ENCODE data around the gene CDH18. TPM values are rescaled to one million over a fixed set of nuclear protein-coding genes. Genes with fewer than 3 reads are reported as not detected.

Gene CDH18
- total and polyA plus RNA-seq, 2 of the 13 experiments (the other 11 are each of a cell fraction or from before 2014, with no cell fraction given): not detected

DNA sequence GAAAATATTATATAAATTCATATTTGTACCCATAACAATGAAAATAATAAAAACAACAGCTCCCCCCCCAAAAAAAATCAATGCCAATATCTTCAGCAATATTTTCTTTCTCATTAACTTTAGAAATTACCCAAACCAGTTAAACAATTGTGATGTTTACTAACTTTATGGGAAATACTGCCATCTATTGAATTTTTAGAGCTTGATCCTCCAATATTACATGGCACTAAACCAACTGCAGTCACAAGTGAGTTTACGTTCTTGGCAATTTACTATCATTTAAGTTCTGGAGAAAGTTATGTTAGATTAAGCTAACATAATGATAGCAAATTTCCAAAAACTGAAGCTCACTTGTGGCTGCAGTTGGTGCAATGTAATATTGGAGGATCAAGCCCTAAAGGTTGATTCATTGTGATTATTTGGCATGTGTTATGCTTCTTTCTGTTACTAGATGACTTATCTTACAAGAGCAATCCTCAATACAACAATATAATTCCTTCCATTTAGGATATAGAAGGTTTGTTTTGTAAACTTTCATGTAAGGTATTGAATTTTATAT, 379.5 kb downstream of the CDH18 start (continued):
- no peak for TF ChIP-seq KLF16 (CRISPR knock-in tag; IDR thresholded peaks at IDR 0.05)
- no peak for TF ChIP-seq ZFP82 (CRISPR knock-in tag; IDR thresholded peaks at IDR 0.05; ENCODE audit: borderline replicate concordance)
- no peak for TF ChIP-seq POGZ (CRISPR knock-in tag; IDR thresholded peaks at IDR 0.05)
- TF ChIP-seq ATAD3A (CRISPR knock-in tag; IDR thresholded peaks at IDR 0.05): no peak

DNA sequence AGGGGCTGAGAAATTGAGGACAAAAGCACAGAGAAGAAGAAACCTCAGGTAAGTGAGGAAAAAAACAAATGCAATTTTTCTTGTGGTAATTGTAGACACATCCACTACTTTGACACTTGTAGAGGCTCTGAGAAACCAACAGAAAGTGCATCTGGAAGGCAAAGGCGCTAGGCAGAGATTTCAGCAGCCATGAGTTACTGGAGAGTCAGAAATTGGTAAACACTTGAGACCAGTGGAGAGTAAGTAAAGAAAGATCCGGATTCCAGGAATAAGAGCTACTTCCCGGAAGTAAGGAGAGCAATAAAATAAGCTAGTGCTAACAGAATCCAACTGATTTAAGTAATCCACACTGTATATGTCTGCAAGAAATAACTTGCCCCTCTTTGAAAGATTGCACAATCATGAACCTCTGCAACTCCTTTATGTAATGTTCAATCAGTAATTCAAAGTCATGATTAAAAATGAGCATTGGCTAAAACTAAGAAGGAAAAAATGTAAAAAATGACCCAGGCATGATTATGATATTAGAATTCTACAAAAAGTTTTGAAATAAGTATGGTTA, 382.1 kb downstream of the CDH18 start:
- intact Hi-C loops (cut with micrococcal nuclease; ENCODE audit: unreplicated experiment) (loop anchor here (10.0 kb wide), 2 partner anchors 1141 to 1211 kb away; no protein-coding TSS in a partner anchor), in situ Hi-C loops (cut with HindIII; ENCODE audit: extremely low pct_ligation_motif_present, low pct_unique_long_range_greater_than_20kb) (no loop called here)
- POLR2A ChIA-PET: no interaction called here
- H2AFZ ChIP-seq (ENCODE audit: low read length): peak overlapping the region; percentile 15
- no peak overlapping the region for H3K27ac ChIP-seq (ENCODE audit: extremely low read length, insufficient read depth, low read length)
- no peaks in the 10 kb centered on the region for H3K4me1 ChIP-seq (ENCODE audit: insufficient read depth, low read length)
- no peaks in the 10 kb centered on the region for H3K79me2 ChIP-seq (ENCODE audit: insufficient read depth, low read length)
- peaks cover 16% of the 10 kb centered on the region for H3K9me3 ChIP-seq (ENCODE audit: low read length)
- BruUV-seq (replicated peaks): no TSS peak
- TF ChIP-seq CBX1 (IDR thresholded peaks at IDR 0.05; ENCODE audit: low read depth) (no peak), ZNF230 (CRISPR knock-in tag; IDR thresholded peaks at IDR 0.05) (no peak), CEBPB (IDR thresholded peaks at IDR 0.05; ENCODE audit: borderline replicate concordance, low read depth, low read length) (peak; percentile 69)
- ATAC-seq: no peak
- WGBS (ENCODE audit: low lambda C conversion rate): 2% methylated on average over 3 of the region's 3 CpGs
- H3K4me3 ChIP-seq (replicated peaks in 1 of 3; ENCODE audit: insufficient read depth in 1 of 3, low read depth in 2 of 3, low read length in 3 of 3): no peak overlapping the region
- no peak for DNase-seq (ENCODE audit: low spot score)
- CTCF ChIA-PET (ENCODE audit: low intra/inter-chr PET ratio, low total read pairs): no interaction called here
- no peak overlapping the region for H3K9ac ChIP-seq (ENCODE audit: insufficient read depth, low read depth, low read length)
- no peak for FAIRE-seq
- H3K4me2 ChIP-seq (ENCODE audit: low read depth, low read length): no peak overlapping the region
- no peaks in the 10 kb centered on the region for H3K27me3 ChIP-seq (ENCODE audit: control insufficient read depth in 1 of 2, insufficient read depth in 2 of 2, low read length in 2 of 2)
- H3K36me3 ChIP-seq (replicated peaks in 1 of 2; ENCODE audit: control insufficient read depth in 1 of 2, insufficient read depth in 2 of 2, low read length in 2 of 2): no peaks in the 10 kb centered on the region
- H4K20me1 ChIP-seq (ENCODE audit: insufficient read depth, low read length): no peaks in the 10 kb centered on the region

DNA sequence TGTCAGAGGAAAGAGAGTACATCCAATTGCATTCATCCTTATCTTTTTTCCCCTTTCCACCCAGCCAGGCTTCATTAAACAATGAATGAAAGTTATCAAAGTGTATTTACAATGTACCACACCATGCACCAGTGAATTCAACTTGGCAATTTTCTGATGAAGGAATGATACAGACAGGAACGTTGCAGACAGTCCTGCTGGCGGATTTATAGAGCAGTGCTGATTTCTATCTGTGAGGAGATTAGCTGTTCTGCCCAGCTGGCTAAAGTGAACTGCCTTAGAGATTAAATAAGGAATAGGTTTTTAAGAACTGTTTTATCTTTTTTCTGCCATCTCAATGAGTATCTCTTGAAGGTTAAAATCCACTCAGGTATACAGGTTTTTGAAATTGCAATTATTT, 403.9 kb downstream of the CDH18 start:
- ChIA-PET POLR2A (no interaction called here), CTCF (ENCODE audit: low intra/inter-chr PET ratio, low total read pairs) (no interaction called here)
- no peak for ATAC-seq
- H3K79me2 ChIP-seq (ENCODE audit: insufficient read depth, low read length): no peaks in the 10 kb centered on the region
- 13% methylated on average over 2 of the region's 2 CpGs for WGBS (ENCODE audit: low lambda C conversion rate)
- no peak overlapping the region for H3K4me2 ChIP-seq (ENCODE audit: low read depth, low read length)
- intact Hi-C loops (cut with micrococcal nuclease; ENCODE audit: unreplicated experiment) (no loop called here), in situ Hi-C loops (cut with HindIII; ENCODE audit: extremely low pct_ligation_motif_present, low pct_unique_long_range_greater_than_20kb) (no loop called here)
- no peak for DNase-seq (ENCODE audit: low spot score)
- 0 out of 2 replicates have a peak, but pooled peaks cover 3% of the 10 kb centered on the region for H3K9me3 ChIP-seq (ENCODE audit: low read length)
- no peak for FAIRE-seq
- no peaks in the 10 kb centered on the region for H3K4me1 ChIP-seq (ENCODE audit: insufficient read depth, low read length)
- no peak overlapping the region for H3K4me3 ChIP-seq (replicated peaks in 1 of 3; ENCODE audit: insufficient read depth in 1 of 3, low read depth in 2 of 3, low read length in 3 of 3)
- H4K20me1 ChIP-seq (ENCODE audit: insufficient read depth, low read length): no peaks in the 10 kb centered on the region
- H3K27me3 ChIP-seq (ENCODE audit: control insufficient read depth in 1 of 2, insufficient read depth in 2 of 2, low read length in 2 of 2): no peaks in the 10 kb centered on the region
- no TSS peak for BruUV-seq (replicated peaks)
- H3K27ac ChIP-seq (ENCODE audit: extremely low read length, insufficient read depth, low read length): no peak overlapping the region
- H3K9ac ChIP-seq (ENCODE audit: insufficient read depth, low read depth, low read length): no peak overlapping the region
- no peaks in the 10 kb centered on the region for H3K36me3 ChIP-seq (replicated peaks in 1 of 2; ENCODE audit: control insufficient read depth in 1 of 2, insufficient read depth in 2 of 2, low read length in 2 of 2)
- no peak overlapping the region for H2AFZ ChIP-seq (ENCODE audit: low read length)
- TF ChIP-seq SMARCC2 (IDR thresholded peaks at IDR 0.05) (no peak), ZNF883 (CRISPR knock-in tag; IDR thresholded peaks at IDR 0.05; ENCODE audit: not compliant biosample characterization) (no peak), BRCA1 (CRISPR knock-in tag; IDR thresholded peaks at IDR 0.05) (no peak), KLF12 (CRISPR knock-in tag; IDR thresholded peaks at IDR 0.05; ENCODE audit: borderline replicate concordance) (no peak), DPF2 (CRISPR knock-in tag; IDR thresholded peaks at IDR 0.05; ENCODE audit: borderline replicate concordance, low read depth) (no peak), MTF2 (CRISPR knock-in tag; IDR thresholded peaks at IDR 0.05; ENCODE audit: borderline replicate concordance) (no peak), ZNF12 (CRISPR knock-in tag; IDR thresholded peaks at IDR 0.05) (no peak), MZF1 (CRISPR knock-in tag; IDR thresholded peaks at IDR 0.05; ENCODE audit: borderline replicate concordance) (no peak)
- TF ChIP-seq, protein P1, sequence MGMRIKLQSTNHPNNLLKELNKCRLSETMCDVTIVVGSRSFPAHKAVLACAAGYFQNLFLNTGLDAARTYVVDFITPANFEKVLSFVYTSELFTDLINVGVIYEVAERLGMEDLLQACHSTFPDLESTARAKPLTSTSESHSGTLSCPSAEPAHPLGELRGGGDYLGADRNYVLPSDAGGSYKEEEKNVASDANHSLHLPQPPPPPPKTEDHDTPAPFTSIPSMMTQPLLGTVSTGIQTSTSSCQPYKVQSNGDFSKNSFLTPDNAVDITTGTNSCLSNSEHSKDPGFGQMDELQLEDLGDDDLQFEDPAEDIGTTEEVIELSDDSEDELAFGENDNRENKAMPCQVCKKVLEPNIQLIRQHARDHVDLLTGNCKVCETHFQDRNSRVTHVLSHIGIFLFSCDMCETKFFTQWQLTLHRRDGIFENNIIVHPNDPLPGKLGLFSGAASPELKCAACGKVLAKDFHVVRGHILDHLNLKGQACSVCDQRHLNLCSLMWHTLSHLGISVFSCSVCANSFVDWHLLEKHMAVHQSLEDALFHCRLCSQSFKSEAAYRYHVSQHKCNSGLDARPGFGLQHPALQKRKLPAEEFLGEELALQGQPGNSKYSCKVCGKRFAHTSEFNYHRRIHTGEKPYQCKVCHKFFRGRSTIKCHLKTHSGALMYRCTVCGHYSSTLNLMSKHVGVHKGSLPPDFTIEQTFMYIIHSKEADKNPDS (CRISPR knock-in tag; IDR thresholded peaks at IDR 0.05): no peak
